GM21381 (cell line): ENCODE data around the gene TMPRSS9.
"Not testable (repeated sequence)": the region's sequence is repeated elsewhere in the genome, so short reads cannot be mapped to it uniquely, and the experiment has no call there.

ENCODE experiments used
- ATAC-seq: cut with Tn5 transposase; IDR thresholded peaks from one replicate; pipeline ENCODE4 v1.9.1; 2021; ENCODE audit warnings: mild to moderate bottlenecking, moderate library complexity; ENCODE audit not compliant: unreplicated experiment

Gene TMPRSS9

GRCh38 chr19:2387367-2388288 lies 27.6 kb downstream of the TMPRSS9 start:
- no peak for ATAC-seq

DNA sequence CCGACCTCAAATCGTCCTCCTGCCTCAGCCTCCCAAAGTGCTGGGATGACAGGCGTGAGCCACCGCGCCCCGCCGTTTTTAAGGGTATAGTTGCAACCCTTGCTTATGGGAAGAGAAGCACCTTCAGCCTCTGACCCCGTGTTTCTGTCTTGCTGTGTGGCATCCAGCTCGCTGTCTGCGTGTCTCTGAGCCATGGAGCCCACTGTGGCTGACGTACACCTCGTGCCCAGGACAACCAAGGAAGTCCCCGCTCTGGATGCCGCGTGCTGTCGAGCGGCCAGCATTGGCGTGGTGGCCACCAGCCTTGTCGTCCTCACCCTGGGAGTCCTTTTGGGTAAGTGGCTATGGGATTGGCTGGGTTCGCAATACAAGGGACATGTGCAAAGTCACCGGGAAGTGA lies 29.5 kb downstream of the TMPRSS9 start:
- ATAC-seq, result no peak

DNA sequence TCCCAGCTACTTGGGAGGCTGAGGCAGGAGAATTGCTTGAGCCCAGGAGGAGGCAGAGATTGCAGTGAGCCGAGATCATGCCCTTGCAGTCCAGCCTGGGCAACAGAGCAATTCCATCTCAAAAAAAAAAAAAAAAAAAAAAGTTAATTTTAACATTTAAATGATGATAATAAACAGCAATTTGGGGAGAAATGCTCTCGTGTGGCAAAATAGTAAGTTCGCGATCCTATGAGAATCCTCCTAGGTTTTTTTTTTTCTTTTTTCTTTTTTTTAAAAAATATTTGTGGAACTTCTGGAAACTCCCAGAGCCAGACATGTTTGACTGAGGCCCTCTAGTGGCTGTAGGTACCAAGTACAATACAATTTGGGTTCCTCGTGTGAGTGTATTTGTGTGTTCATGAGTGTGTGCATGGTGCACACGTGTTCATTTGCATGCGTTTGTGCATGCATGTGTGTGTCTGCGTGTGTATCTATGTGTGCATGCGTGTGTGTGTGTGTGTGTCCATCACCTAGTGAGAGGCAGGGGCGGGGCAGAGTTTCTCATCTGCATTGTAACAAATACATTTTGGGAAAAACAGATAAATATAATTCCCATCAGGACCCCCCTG lies 31.2 kb downstream of the TMPRSS9 start:
- no peak for ATAC-seq

GRCh38 chr19:2392366-2392765 lies 32.3 kb downstream of the TMPRSS9 start:
- ATAC-seq, result no peak

DNA sequence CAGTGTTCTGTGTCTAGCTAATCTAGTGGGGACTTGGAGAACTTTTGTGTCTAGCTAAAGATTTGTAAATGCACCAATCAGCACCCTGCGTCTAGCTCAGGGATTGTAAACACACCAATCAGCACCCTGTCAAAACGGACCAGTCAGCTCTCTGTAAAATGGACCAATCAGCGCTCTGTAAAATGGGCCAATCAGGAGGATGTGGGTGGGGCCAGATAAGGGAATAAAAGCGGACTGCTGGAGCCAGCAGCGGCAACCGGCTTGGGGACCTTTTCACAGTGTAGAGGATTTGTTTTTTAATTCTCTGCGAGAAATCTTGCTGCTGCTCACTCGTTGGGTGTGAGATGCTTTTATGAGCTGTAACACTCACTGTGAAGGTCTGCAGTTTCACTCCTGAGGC lies 32.8 kb downstream of the TMPRSS9 start:
- ATAC-seq, result not testable (repeated sequence)

GRCh38 chr19:2394054-2394441 lies 34.0 kb downstream of the TMPRSS9 start:
- ATAC-seq, result no peak

DNA sequence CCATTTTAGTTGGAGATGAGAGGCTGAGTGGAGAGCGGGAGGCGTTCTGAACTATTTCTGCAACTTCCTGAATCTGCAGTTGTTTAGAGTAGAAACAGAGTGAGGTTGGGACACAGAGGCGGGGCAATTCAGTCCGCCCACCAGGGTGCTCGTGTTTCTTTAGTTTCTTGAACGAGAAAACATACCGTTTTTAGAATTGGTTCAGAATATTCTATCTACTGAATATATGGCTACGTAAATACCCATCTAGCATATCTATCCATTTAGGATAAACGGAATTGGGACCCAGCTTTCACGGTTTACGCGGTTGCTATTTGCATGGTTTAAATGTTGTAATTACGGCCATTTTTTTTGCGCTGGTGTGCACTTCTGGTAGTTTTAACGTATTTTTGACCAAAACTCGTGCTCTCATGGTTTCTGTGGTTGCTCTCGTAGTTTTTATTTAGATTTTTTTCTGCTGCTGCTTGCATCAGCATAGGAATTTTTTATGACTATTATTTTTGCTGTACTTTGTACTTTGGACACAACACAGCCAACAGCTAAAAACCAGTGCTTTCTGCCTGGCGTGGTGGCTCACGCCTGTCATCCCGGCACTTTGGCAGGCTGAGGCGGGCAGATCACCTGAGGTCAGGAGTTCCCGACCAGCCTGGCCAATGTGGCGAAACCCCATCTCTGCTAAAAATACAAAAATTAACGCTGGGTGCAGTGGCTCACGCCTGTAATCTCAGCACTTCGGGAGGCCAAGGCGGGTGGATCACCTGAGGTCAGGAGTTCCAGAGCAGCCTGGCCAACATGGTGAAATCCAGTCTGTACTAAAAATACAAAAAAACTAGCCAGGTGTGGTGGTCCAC lies 34.6 kb downstream of the TMPRSS9 start:
- no peak for ATAC-seq

- not testable (repeated sequence) for ATAC-seq
Measured at GRCh38 chr19:2395293-2395829, 35.3 kb downstream of the TMPRSS9 start.

GRCh38 chr19:2397173-2397572 lies 37.1 kb downstream of the TMPRSS9 start:
- ATAC-seq, result not testable (repeated sequence)

DNA sequence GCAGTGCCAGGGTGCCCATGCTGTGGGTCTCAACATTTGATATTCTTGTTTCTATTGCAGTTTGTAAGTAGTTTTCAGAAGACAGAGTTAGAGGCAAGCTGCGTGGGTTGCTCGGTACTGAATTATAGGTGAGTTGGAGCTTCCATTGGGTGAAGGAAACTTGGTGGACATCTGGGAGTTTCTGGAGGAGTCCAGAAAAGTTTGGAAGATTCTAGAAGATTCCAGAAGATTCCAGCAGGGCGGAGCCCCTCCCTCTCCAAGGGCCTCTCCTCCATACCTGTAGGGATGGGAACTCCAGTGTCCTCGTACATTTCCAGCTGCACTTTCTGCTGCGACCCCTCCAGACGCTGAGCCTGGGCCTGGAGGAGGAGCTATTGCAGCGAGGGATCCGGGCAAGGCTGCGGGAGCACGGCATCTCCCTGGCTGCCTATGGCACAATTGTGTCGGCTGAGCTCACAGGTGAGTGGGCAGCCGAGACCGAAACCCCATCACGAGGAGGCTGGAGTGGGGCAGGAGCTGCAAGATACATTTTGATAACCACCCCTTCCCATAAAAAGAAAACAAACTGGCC lies 38.8 kb downstream of the TMPRSS9 start:
- no peak for ATAC-seq

DNA sequence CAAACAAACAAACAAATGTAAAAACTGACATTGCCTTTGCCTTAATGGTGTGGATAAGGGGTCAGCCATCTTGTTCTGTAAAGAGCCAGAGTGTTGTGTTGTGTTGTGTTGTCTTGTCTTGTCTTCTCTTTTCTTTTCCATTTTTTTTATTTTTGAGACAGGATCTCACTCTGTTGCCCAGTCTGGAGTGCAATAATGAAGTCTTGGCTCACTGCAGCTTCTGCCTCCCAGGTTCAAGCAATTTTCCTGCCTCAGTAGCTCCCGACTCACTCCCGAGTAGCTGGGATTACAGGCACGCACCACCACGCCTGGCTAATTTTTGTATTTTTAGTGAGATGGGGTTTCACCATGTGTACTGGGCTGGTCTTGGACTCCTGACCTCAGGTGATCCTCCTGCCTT lies 39.5 kb downstream of the TMPRSS9 start:
- ATAC-seq, result no peak

GRCh38 chr19:2408247-2408646 lies 48.2 kb downstream of the TMPRSS9 start:
- ATAC-seq, result no peak

DNA sequence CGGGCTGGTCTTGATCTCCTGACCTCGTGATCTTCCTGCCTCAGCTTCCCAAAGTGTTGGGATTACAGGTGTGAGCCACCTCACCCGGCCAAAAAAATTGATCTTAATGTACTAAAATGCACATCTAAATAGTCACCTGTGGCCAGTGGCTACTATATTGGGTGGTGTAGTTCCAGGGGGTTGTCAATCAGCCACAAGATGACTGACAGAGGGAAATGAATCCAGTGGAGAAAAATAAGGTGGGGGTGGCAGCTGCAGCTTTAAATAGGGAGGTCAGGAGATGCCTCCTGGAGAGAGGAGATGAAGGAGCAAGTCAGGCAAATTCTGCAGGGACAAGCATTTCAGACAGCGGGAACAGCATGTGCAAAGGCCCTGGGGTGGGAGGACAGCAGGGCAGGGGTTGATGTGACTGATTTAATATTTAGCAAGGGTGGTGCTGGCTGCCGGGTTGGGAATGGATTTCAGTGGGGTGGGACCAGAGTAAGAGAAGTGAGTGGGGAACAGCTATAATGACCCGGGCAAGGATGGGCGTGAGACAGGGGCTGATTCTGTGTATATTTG lies 49.4 kb downstream of the TMPRSS9 start:
- no peak for ATAC-seq

- no peak for ATAC-seq
Measured at GRCh38 chr19:2410023-2410422, 50.0 kb downstream of the TMPRSS9 start.

- ATAC-seq, result no peak
Measured at GRCh38 chr19:2411709-2412108, 51.6 kb downstream of the TMPRSS9 start.

GRCh38 chr19:2412449-2412848 lies 52.4 kb downstream of the TMPRSS9 start:
- ATAC-seq, result no peak

DNA sequence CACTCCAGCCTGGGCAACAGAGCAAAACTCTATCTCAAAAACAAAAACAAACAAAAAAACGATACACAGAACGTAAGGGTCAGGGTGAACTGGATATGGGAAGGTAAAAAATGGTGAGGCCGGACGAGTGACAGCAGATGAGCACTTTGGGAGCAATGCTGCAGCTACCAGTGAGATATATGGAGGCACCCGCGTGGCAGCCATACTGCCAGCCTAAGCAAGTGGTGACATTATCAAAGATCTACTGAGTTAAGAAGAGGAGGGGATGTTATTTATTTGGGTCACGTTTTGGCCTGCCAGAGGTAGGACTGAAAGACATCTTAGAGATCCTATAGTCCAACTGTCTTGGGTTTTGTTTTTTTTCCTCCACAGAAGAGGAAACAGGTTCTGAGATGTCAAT lies 53.1 kb downstream of the TMPRSS9 start:
- no peak for ATAC-seq

- no peak for ATAC-seq
Measured at GRCh38 chr19:2413629-2414028, 53.6 kb downstream of the TMPRSS9 start.

DNA sequence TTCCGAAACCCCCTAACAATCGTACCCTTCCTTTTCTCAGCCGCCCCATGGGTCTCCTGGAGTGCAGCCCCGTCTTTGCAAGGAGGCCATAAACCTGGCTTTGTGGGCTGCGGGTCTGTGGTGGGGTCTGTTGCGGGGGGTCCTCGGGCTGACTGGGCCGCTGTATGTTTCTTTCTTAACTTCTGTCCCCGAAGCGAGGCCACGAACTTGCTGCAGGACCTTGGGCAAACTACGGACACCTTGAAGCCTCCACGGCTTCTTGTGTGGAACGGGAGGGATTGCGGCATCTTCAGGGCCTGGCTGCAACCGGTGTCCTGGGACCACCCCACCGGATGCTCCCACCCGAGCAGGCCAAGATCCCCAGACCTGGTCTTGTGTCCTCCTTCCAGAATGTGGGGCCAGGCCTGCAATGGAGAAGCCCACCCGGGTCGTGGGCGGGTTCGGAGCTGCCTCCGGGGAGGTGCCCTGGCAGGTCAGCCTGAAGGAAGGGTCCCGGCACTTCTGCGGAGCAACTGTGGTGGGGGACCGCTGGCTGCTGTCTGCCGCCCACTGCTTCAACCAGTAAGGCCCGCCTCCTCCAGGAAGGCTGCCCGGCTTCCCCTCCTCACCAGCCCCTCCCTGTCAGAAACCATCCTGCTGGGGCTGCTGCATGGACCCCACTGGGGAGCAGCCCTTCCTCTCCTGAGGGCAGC lies 55.4 kb downstream of the TMPRSS9 start:
- no peak for ATAC-seq

- ATAC-seq, result no peak
Measured at GRCh38 chr19:2415973-2416319, 55.9 kb downstream of the TMPRSS9 start.
